OCI-M2 (cell line): ENCODE results near the gene CHST5.

ENCODE experiments used
- DNase-seq: peaks from one replicate; lab custom pipeline; 2025; ENCODE audit not compliant: unreplicated experiment; lab: John Stamatoyannopoulos, UW

CHST5 gene

DNA sequence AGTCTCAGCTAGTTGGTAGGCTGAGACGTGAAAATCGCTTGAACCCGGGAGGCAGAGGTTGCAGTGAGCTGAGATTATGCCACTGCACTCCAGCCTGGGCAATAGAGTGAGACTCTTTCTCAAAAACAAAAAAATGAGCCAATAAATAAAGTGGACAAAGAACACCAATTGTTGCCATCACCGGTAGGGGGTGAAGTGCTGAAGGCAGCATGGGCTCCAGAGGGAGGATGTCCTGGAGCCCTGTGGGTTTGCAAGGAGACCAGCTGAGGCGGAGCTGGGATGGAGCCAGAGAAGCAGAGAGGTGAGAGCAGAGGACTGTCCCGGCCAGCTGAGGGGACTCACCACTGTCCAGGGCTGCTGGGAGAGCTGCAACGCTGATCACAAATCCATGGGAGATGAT is 54.4 kb downstream of the CHST5 start:
- no peak for DNase-seq

DNA sequence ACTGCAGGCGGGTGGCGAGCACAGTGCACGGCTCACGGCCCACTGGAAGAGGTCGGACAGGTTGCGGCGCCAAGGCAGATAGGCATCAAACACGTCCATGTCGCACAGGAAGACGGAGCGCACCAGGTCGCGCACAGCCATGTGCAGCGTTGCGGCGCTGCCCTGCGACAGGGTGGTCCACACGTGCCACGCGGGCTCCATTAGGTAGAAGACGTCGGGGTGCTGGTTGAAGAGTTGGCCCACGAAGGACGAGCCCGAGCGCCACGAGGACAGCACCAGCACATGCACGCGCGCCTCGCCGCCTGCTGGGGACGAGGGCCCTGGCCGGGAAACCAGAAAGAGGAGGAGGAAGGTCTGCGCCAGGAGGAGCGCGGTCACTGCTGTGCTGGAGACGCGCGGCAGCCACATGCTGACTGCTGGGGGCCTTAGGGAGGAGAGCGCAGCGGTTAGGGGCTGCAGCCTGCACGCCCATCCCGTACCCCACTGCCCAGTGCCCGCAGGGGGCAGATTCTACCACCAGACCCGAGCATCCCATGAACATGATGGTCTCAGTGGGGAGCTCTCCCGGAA is 56.4 kb downstream of the CHST5 start:
- no peak for DNase-seq
